Neural progenitor cell (in vitro differentiated cells): ENCODE data around the gene FAM168B.

Experiments
- EZH2 ChIP-seq: fragments of 200-600 bp; sonication (generic); IDR thresholded peaks from 2 replicates; pipeline ENCODE4 v1.6.1; 2017; ENCODE audit warnings: antibody characterized with exemption, mild to moderate bottlenecking, moderate library complexity
- TF ChIP-seq, protein P1 (sequence below): fragments of 200-600 bp; sonication (generic); IDR thresholded peaks from 2 replicates; pipeline ENCODE4 v1.5.1; 2017; ENCODE audit warnings: antibody characterized with exemption, mild to moderate bottlenecking

- TF ChIP-seq, protein P1, sequence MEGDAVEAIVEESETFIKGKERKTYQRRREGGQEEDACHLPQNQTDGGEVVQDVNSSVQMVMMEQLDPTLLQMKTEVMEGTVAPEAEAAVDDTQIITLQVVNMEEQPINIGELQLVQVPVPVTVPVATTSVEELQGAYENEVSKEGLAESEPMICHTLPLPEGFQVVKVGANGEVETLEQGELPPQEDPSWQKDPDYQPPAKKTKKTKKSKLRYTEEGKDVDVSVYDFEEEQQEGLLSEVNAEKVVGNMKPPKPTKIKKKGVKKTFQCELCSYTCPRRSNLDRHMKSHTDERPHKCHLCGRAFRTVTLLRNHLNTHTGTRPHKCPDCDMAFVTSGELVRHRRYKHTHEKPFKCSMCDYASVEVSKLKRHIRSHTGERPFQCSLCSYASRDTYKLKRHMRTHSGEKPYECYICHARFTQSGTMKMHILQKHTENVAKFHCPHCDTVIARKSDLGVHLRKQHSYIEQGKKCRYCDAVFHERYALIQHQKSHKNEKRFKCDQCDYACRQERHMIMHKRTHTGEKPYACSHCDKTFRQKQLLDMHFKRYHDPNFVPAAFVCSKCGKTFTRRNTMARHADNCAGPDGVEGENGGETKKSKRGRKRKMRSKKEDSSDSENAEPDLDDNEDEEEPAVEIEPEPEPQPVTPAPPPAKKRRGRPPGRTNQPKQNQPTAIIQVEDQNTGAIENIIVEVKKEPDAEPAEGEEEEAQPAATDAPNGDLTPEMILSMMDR, result no peak
- TF ChIP-seq EZH2, result no peak
Measured at GRCh38 chr2:131041402-131042147, 51.7 kb downstream of the FAM168B start.
